Body of pancreas (tissue), 4 donors: ENCODE data around the gene CRIP1. TPM values are rescaled to one million over a fixed set of nuclear protein-coding genes. Genes with fewer than 3 reads are reported as not detected.
A peak's percentile ranks its signal among the peaks of the same experiment; 100 is the strongest.

Experiments used
- ATAC-seq: fragments of 150-250 bp; one replicate; pipeline ENCODE4 v1.9.1; 2016
- DNase-seq, 4 donors: peaks; one replicate each; pipeline ENCODE4 v3.0.0-alpha.2; 2019
- H3K27ac ChIP-seq, 4 donors: fragments of 200-600 bp; sonication (generic); 1 replicate in 3 of 4; 2 replicates in 1 of 4; pipeline versions ENCODE4 v1.5.1 to v1.6.1; 2016 to 2019; ENCODE audit warnings: mild to moderate bottlenecking in 1 of 4, mixed read lengths in 1 of 4, moderate library complexity in 1 of 4
- H3K27me3 ChIP-seq, 2 donors: fragments of 200-600 bp; sonication (generic); one replicate each; pipeline ENCODE4 v1.6.0; 2016; ENCODE audit warnings: mild to moderate bottlenecking in 1 of 2
- H3K36me3 ChIP-seq, 2 donors: fragments of 200-600 bp; sonication (generic); replicated peaks in 1 of 2; 2 replicates each; pipeline ENCODE4 v1.5.1; 2016; ENCODE audit warnings: low read depth in 2 of 2; ENCODE audit not compliant: insufficient read depth in 1 of 2
- H3K4me1 ChIP-seq: fragments of 200-600 bp; sonication (generic); one replicate; pipeline ENCODE4 v1.6.0; 2016
- H3K4me3 ChIP-seq, 2 donors: fragments of 200-600 bp; sonication (generic); 1 replicate in 1 of 2; 2 replicates in 1 of 2; pipeline ENCODE4 v1.5.1; 2016 to 2019
- H3K9me3 ChIP-seq, 3 donors: fragments of 200-600 bp; sonication (generic); 1 replicate in 2 of 3; 2 replicates in 1 of 3; pipeline ENCODE4 v1.5.1; 2016
- CTCF ChIP-seq, 7 experiments: fragments of 450-650 bp in 4 of 7; fragments of 200-600 bp in 3 of 7; sonication (generic) in 3 of 7; IDR thresholded peaks; one replicate each; pipeline ENCODE4 v1.5.1; 2016 to 2019; ENCODE audit warnings: antibody characterized with exemption in 7 of 7
- POLR2A ChIP-seq, 3 donors: fragments of 450-650 bp; IDR thresholded peaks; one replicate each; pipeline ENCODE4 v1.6.1; 2016; ENCODE audit warnings: antibody characterized with exemption in 3 of 3, mild to moderate bottlenecking in 2 of 3
- WGBS, 2 donors: methylation state at CpG; one replicate each; pipeline ENCODE4 v1.1.5; 2017; 5-methylcytosine and 5-hydroxymethylcytosine counted together
- intact Hi-C: fragments of 100-400 bp; cut with DNase I; formaldehyde crosslinking; loops from one replicate; pipeline ENCODE4 v1.15.1; 2023
- total RNA-seq, 2 donors: library from RNA; depleted of rRNA; stranded (reverse); fragments of >200 nt; gene quantifications; one replicate each; pipeline ENCODE4 v1.1.0, GENCODE V29; 2016

Gene CRIP1
- total RNA-seq, 2 donors from 2014 or later: 2.6 to 5.4 TPM

- H3K27me3 ChIP-seq: no peaks in the 10 kb centered on the region
- no peaks in the 10 kb centered on the region for H3K9me3 ChIP-seq
- peaks cover 0 to 2% of the 10 kb centered on the region in 2 donors for H3K36me3 ChIP-seq
- DNase-seq: no peak
- H3K4me1 ChIP-seq: peaks cover 11% of the 10 kb centered on the region
- intact Hi-C loops: no loop called here
- H3K27ac ChIP-seq: no peak overlapping the region
- peak; percentile 3 for ATAC-seq
- no peak overlapping the region for H3K4me3 ChIP-seq
- 77 to 85% methylated on average over 11 to 31 of the region's 31 CpGs for WGBS, 2 donors
- TF ChIP-seq POLR2A (IDR thresholded peaks at IDR 0.05) (no peak), CTCF (IDR thresholded peaks at IDR 0.05) (no peak)
These were observed 38.7 kb upstream of the CRIP1 start for GRCh38 chr14:105447651-105448640.

GRCh38 chr14:105448706-105449111 is 38.0 kb upstream of the CRIP1 start:
- ATAC-seq (peak; percentile 91), DNase-seq (peak; percentile 70 to 81 (median 76))
- intact Hi-C loops: no loop called here
- Histone ChIP-seq H3K9me3 (no peaks in the 10 kb centered on the region), H3K27ac (no peak overlapping the region), H3K4me3 (no peak overlapping the region), H3K36me3 (peaks cover 0 to 2% of the 10 kb centered on the region in 2 donors), H3K27me3 (no peaks in the 10 kb centered on the region), H3K4me1 (peaks cover 11% of the 10 kb centered on the region)
- 31% methylated on average over 16 of the region's 16 CpGs; no CpG with 5 or more reads in 1 of the 2 donors for WGBS, 2 donors
- no peak for TF ChIP-seq POLR2A (IDR thresholded peaks at IDR 0.05)
- peak; percentile 84 to 96 (median 89) for TF ChIP-seq CTCF (IDR thresholded peaks at IDR 0.05)

- Histone ChIP-seq H3K4me3 (no peak overlapping the region), H3K4me1 (peaks cover 11% of the 10 kb centered on the region), H3K27me3 (no peaks in the 10 kb centered on the region), H3K27ac (no peak overlapping the region), H3K36me3 (peaks cover 0 to 4% of the 10 kb centered on the region in 2 donors), H3K9me3 (no peaks in the 10 kb centered on the region)
- no peak for TF ChIP-seq POLR2A (IDR thresholded peaks at IDR 0.05)
- no peak for TF ChIP-seq CTCF (IDR thresholded peaks at IDR 0.05)
- ATAC-seq (no peak), DNase-seq (no peak)
- 90 to 92% methylated on average over 14 to 46 of the region's 47 CpGs for WGBS, 2 donors
- intact Hi-C loops: no loop called here
These were observed 37.2 kb upstream of the CRIP1 start for GRCh38 chr14:105449276-105450122.

- H3K4me3 ChIP-seq: no peak overlapping the region
- no peaks in the 10 kb centered on the region for H3K9me3 ChIP-seq
- no peak for TF ChIP-seq CTCF (IDR thresholded peaks at IDR 0.05)
- no peak for TF ChIP-seq POLR2A (IDR thresholded peaks at IDR 0.05)
- WGBS, 2 donors: 86% methylated on average over 16 to 22 of the region's 22 CpGs
- H3K27ac ChIP-seq: no peak overlapping the region
- intact Hi-C loops: no loop called here
- no peaks in the 10 kb centered on the region for H3K27me3 ChIP-seq
- peaks cover 11% of the 10 kb centered on the region for H3K4me1 ChIP-seq
- DNase-seq: no peak
- no peak for ATAC-seq
- peaks cover 0 to 6% of the 10 kb centered on the region in 2 donors for H3K36me3 ChIP-seq
These were observed 36.6 kb upstream of the CRIP1 start for GRCh38 chr14:105450123-105450505.
